ENCODE results near the gene B4GALT6. TPM values are rescaled to one million over a fixed set of nuclear protein-coding genes. Genes with fewer than 3 reads are reported as not detected.

Gene B4GALT6
- total RNA-seq, 2 experiments from 2014 or later: 1.7 to 2.4 TPM

DNA sequence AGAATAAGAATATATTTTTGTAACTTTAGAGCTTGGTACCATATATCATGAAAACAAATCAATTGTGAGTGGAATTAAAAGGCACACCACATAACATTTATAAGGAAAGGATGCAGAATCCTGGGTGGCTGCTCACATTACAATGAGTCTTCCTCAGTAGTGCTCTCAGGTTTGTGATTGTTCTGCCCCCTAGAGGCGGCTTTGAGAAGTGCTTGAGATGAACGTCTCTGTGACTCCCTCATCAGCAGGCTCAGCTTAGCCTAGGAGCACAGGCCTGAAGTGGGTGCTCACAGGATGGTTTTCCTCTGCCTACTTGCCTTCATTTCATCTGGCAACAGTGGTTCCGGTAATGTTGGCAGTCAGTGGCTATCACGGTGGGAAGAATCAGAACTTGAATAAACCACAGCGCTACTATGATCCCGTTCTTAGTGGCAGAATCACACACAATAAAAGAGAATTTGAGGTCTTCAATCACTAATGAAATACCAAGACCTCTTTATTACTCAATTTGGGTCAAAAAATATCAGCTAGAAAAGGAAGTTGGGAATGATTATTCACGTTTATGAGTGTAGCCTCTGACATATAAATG lies 38.1 kb upstream of the B4GALT6 start:
- Mint-ChIP-seq H3K9me3 (peaks cover 8% of the 10 kb centered on the region), H3K36me3 (ENCODE audit: low read depth) (no peaks in the 10 kb centered on the region), H3K4me3 (no peak overlapping the region), H3K27me3 (peaks cover 32% of the 10 kb centered on the region), H3K27ac (no peak overlapping the region), H3K4me1 (ENCODE audit: low read depth) (peaks cover 6% of the 10 kb centered on the region)
- ChIA-PET POLR2A (no interaction called here), CTCF (interaction anchor here (0.7 to 5.0 kb wide), 31 partner anchors 8 to 753 kb away, joined by 3 to 94 read pairs (median 5); no protein-coding TSS in a partner anchor)
- peak; percentile 90 for DNase-seq
- intact Hi-C loops (cut with micrococcal nuclease): loop anchor here (1.0 kb wide), 1 partner anchor 166 kb away; no protein-coding TSS in a partner anchor
- peak; percentile 96 for ATAC-seq
- TF ChIP-seq, protein P1, sequence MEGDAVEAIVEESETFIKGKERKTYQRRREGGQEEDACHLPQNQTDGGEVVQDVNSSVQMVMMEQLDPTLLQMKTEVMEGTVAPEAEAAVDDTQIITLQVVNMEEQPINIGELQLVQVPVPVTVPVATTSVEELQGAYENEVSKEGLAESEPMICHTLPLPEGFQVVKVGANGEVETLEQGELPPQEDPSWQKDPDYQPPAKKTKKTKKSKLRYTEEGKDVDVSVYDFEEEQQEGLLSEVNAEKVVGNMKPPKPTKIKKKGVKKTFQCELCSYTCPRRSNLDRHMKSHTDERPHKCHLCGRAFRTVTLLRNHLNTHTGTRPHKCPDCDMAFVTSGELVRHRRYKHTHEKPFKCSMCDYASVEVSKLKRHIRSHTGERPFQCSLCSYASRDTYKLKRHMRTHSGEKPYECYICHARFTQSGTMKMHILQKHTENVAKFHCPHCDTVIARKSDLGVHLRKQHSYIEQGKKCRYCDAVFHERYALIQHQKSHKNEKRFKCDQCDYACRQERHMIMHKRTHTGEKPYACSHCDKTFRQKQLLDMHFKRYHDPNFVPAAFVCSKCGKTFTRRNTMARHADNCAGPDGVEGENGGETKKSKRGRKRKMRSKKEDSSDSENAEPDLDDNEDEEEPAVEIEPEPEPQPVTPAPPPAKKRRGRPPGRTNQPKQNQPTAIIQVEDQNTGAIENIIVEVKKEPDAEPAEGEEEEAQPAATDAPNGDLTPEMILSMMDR (IDR thresholded peaks at IDR 0.05): peak; percentile 78

DNA sequence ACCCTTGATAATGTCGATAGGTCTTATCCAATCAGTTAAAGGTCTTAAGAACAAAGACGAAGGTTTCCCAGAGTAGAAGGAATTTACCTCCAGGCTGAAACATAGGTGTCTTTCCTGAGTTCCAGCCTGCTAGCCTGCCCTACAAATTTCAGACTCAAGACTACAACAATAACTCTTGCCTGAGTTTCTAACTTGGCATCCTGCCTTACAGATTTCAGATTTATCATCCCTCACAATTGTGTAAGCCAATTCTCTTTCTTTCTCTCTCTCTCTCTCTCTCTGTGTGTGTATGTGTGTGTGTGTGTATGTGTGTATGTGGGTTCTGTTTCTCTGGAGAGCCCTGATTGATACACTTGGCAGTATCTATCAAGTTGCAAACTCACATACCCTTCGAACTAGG lies 37.2 kb upstream of the B4GALT6 start:
- DNase-seq: no peak
- POLR2A ChIA-PET: no interaction called here
- ATAC-seq: no peak
- TF ChIP-seq, protein P1 (IDR thresholded peaks at IDR 0.05): no peak
- H3K4me1 Mint-ChIP-seq (ENCODE audit: low read depth): peaks cover 6% of the 10 kb centered on the region
- intact Hi-C loops (cut with micrococcal nuclease): no loop called here
- H3K27me3 Mint-ChIP-seq: peaks cover 28% of the 10 kb centered on the region
- H3K9me3 Mint-ChIP-seq: peaks cover 8% of the 10 kb centered on the region
- H3K36me3 Mint-ChIP-seq (ENCODE audit: low read depth): no peaks in the 10 kb centered on the region
- CTCF ChIA-PET: interaction anchor here (0.7 to 5.0 kb wide), 20 partner anchors 11 to 477 kb away, joined by 3 to 94 read pairs (median 5); no protein-coding TSS in a partner anchor
- no peak overlapping the region for H3K27ac Mint-ChIP-seq
- H3K4me3 Mint-ChIP-seq: no peak overlapping the region

DNA sequence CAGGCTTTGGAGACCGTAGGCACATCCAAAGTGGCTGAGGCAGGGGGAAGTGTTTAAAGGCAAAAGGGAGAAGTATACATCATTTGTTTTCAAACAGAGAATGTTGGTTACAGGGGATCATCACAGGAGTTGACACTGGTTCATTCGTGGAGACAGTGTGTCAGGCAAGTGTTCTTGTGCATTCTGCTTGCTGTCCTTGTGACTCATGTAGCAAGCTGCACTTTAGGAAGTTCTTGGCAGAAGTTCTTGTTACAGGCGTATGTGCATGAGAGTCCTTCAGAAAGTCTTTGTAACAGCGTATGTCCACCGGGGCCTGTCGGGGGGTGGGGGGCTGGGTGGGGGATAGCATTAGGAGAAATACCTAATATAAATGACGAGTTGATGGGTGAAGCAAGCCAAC lies 36.5 kb upstream of the B4GALT6 start:
- ATAC-seq (no peak), DNase-seq (no peak)
- ChIA-PET POLR2A (no interaction called here), CTCF (interaction anchor here (1.0 to 2.9 kb wide), 2 partner anchors 18 to 165 kb away, joined by 3 to 12 read pairs; no protein-coding TSS in a partner anchor)
- H3K9me3 Mint-ChIP-seq: peaks cover 8% of the 10 kb centered on the region
- peaks cover 6% of the 10 kb centered on the region for H3K4me1 Mint-ChIP-seq (ENCODE audit: low read depth)
- no peak overlapping the region for H3K27ac Mint-ChIP-seq
- peaks cover 27% of the 10 kb centered on the region for H3K27me3 Mint-ChIP-seq
- intact Hi-C loops (cut with micrococcal nuclease): no loop called here
- TF ChIP-seq, protein P1 (IDR thresholded peaks at IDR 0.05): no peak
- no peaks in the 10 kb centered on the region for H3K36me3 Mint-ChIP-seq (ENCODE audit: low read depth)
- no peak overlapping the region for H3K4me3 Mint-ChIP-seq

DNA sequence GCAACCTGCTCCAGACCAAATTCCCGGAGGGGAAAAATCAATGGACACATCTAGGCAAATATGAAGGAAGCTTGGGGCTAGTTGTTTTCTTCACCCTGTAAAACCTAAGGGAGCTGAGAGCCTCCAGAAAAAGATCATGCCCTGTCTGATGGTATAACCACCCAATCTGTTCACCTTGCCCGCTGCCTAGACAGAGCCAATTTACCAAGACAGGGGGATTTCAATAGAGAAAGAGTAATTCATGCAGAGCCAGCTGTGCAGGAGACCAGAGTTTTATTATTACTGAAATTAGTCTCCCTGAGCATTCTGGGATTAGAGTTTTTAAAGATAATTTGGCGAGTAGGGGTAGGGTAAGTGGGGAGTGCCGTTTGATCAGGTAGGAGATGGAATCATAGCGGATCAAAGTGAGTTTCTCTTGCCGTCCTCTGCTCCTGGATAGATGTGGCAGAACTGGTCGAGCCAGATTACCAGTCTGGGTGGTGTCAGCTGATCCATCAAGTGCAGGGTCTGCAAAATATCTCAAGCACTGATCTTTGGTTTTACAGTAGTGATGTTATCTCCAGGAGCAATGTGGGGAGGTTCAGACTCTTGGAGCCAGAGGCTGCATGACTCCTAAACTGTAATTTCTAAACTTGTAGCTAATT lies 35.1 kb upstream of the B4GALT6 start:
- H3K27me3 Mint-ChIP-seq: peaks cover 16% of the 10 kb centered on the region
- no peak overlapping the region for H3K27ac Mint-ChIP-seq
- no peak overlapping the region for H3K4me3 Mint-ChIP-seq
- peaks cover 8% of the 10 kb centered on the region for H3K9me3 Mint-ChIP-seq
- peaks cover 6% of the 10 kb centered on the region for H3K4me1 Mint-ChIP-seq (ENCODE audit: low read depth)
- TF ChIP-seq, protein P1 (IDR thresholded peaks at IDR 0.05): no peak
- no peak for DNase-seq
- ATAC-seq: no peak
- no peaks in the 10 kb centered on the region for H3K36me3 Mint-ChIP-seq (ENCODE audit: low read depth)
- intact Hi-C loops (cut with micrococcal nuclease): no loop called here
- POLR2A ChIA-PET: no interaction called here
- CTCF ChIA-PET: interaction anchor here (0.7 to 2.9 kb wide), 4 partner anchors 10 to 164 kb away, joined by 3 to 12 read pairs (median 3); no protein-coding TSS in a partner anchor

DNA sequence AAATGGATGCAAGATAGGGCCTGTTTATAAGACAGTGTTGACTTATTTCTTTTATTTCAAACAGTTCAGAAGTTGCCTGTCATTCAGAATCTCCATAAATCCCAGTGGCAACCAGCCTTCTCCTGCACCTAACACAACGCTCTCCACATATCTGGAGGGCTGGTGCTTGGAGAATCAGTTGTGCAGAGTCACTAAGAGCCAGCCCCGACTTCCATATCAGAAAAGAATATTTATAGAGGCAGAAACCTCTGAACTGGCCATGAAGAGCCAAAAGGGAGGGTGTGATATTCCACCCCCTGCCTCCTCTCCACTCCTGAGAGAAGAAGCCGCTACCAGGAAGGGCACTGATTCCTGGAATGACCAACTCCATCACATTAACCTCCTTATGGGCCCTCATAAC lies 34.0 kb upstream of the B4GALT6 start:
- Mint-ChIP-seq H3K27me3 (peaks cover 7% of the 10 kb centered on the region), H3K4me3 (no peak overlapping the region), H3K9me3 (peaks cover 8% of the 10 kb centered on the region), H3K27ac (no peak overlapping the region), H3K36me3 (ENCODE audit: low read depth) (no peaks in the 10 kb centered on the region), H3K4me1 (ENCODE audit: low read depth) (no peaks in the 10 kb centered on the region)
- intact Hi-C loops (cut with micrococcal nuclease): no loop called here
- DNase-seq (no peak), ATAC-seq (no peak)
- POLR2A ChIA-PET: no interaction called here
- TF ChIP-seq, protein P1 (IDR thresholded peaks at IDR 0.05): no peak
- CTCF ChIA-PET: interaction anchor here (0.7 to 2.9 kb wide), 3 partner anchors 11 to 162 kb away, joined by 3 to 12 read pairs (median 3); no protein-coding TSS in a partner anchor
